ENCODE data around the gene SLC6A1.

DNA sequence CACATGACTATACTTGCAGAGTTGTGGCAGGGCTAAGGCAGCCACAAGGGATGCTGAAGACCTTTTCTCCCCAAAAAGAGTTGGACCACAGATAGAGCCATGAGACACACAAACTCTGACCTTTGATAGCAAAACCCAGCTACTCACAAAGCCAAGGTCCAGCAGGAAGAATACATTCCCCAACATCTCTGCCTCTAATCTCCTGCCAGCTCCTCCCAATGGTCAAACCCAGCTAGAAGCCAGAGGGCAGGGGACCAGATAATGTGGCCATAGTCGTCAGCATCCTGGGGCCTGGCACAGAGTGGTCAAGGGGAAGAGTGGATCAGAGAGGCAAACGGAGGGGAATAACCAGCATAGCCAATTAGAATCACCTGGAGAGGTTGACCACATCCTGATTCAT, 28.2 kb downstream of the SLC6A1 start:
- no peak for TF ChIP-seq TFCP2L1 (CRISPR knock-in tag; IDR thresholded peaks at IDR 0.05)
- no peak for TF ChIP-seq POLR2A (IDR thresholded peaks at IDR 0.05; ENCODE audit: low read length)
- TF ChIP-seq MAFK (IDR thresholded peaks at IDR 0.05; ENCODE audit: partially characterized antibody) = no peak
- no peak for TF ChIP-seq ZFP36 (IDR thresholded peaks at IDR 0.05; ENCODE audit: borderline replicate concordance, partially characterized antibody)
- no peak for TF ChIP-seq JUNB (IDR thresholded peaks at IDR 0.05)
- TF ChIP-seq, protein P1, sequence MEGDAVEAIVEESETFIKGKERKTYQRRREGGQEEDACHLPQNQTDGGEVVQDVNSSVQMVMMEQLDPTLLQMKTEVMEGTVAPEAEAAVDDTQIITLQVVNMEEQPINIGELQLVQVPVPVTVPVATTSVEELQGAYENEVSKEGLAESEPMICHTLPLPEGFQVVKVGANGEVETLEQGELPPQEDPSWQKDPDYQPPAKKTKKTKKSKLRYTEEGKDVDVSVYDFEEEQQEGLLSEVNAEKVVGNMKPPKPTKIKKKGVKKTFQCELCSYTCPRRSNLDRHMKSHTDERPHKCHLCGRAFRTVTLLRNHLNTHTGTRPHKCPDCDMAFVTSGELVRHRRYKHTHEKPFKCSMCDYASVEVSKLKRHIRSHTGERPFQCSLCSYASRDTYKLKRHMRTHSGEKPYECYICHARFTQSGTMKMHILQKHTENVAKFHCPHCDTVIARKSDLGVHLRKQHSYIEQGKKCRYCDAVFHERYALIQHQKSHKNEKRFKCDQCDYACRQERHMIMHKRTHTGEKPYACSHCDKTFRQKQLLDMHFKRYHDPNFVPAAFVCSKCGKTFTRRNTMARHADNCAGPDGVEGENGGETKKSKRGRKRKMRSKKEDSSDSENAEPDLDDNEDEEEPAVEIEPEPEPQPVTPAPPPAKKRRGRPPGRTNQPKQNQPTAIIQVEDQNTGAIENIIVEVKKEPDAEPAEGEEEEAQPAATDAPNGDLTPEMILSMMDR (IDR thresholded peaks at IDR 0.05) = no peak

Data from A549 (cell line).